GM21526 (cell line): ENCODE data around the gene WDR1.

Experiments used
- ATAC-seq: cut with Tn5 transposase; IDR thresholded peaks from one replicate; pipeline ENCODE4 v1.9.1; 2021; ENCODE audit warnings: moderate library complexity; ENCODE audit not compliant: unreplicated experiment, low FRiP score

WDR1 gene

GRCh38 chr4:10050261-10050661 is 66.3 kb downstream of the WDR1 start:
- ATAC-seq = no peak

- no peak for ATAC-seq
These were observed 67.5 kb downstream of the WDR1 start for GRCh38 chr4:10048941-10049697.

GRCh38 chr4:10047967-10048366 is 68.6 kb downstream of the WDR1 start:
- ATAC-seq = no peak

- ATAC-seq = no peak
These were observed 70.1 kb downstream of the WDR1 start for GRCh38 chr4:10046471-10046870.

- no peak for ATAC-seq
These were observed 71.1 kb downstream of the WDR1 start for GRCh38 chr4:10045481-10045880.

GRCh38 chr4:10041036-10041435 is 75.6 kb downstream of the WDR1 start:
- ATAC-seq = no peak

- no peak for ATAC-seq
These were observed 76.3 kb downstream of the WDR1 start for GRCh38 chr4:10040049-10040892.

- no peak for ATAC-seq
These were observed 79.7 kb downstream of the WDR1 start for GRCh38 chr4:10036807-10037342.

- ATAC-seq = no peak
These were observed 81.5 kb downstream of the WDR1 start for GRCh38 chr4:10035130-10035529.

- no peak for ATAC-seq
These were observed 81.9 kb downstream of the WDR1 start for GRCh38 chr4:10034612-10035104.

GRCh38 chr4:10034136-10034535 is 82.5 kb downstream of the WDR1 start:
- no peak for ATAC-seq

- no peak for ATAC-seq
These were observed 83.3 kb downstream of the WDR1 start for GRCh38 chr4:10033191-10033881.

GRCh38 chr4:10032625-10033024 is 84.0 kb downstream of the WDR1 start:
- no peak for ATAC-seq

- ATAC-seq = no peak
These were observed 84.7 kb downstream of the WDR1 start for GRCh38 chr4:10031668-10032590.

GRCh38 chr4:10030972-10031667 is 85.5 kb downstream of the WDR1 start:
- ATAC-seq = no peak

GRCh38 chr4:10029403-10029802 is 87.2 kb downstream of the WDR1 start:
- ATAC-seq = no peak

- ATAC-seq = no peak
These were observed 87.7 kb downstream of the WDR1 start for GRCh38 chr4:10028910-10029309.

- ATAC-seq = no peak
These were observed 90.1 kb downstream of the WDR1 start for GRCh38 chr4:10026485-10026884.

GRCh38 chr4:10025230-10025806 is 91.3 kb downstream of the WDR1 start:
- ATAC-seq = no peak
